NCI-H345 treated with DMSO at 0.1 percent for 48 hours (cell line): ENCODE data around the gene N4BP2L2.

Experiments
- DNase-seq: peaks from one replicate; lab custom pipeline; 2025; ENCODE audit not compliant: unreplicated experiment; lab: John Stamatoyannopoulos, UW

N4BP2L2 gene

GRCh38 chr13:32383836-32384618 is 154.6 kb downstream of the N4BP2L2 start:
- DNase-seq: no peak
